NCI-H345 (cell line): ENCODE measurements around the gene SEPTIN3.
A peak's percentile ranks its signal among the peaks of the same experiment; 100 is the strongest.

ENCODE experiments used
- DNase-seq: peaks from one replicate; lab custom pipeline; 2025; lab: John Stamatoyannopoulos, UW

SEPTIN3 gene

DNA sequence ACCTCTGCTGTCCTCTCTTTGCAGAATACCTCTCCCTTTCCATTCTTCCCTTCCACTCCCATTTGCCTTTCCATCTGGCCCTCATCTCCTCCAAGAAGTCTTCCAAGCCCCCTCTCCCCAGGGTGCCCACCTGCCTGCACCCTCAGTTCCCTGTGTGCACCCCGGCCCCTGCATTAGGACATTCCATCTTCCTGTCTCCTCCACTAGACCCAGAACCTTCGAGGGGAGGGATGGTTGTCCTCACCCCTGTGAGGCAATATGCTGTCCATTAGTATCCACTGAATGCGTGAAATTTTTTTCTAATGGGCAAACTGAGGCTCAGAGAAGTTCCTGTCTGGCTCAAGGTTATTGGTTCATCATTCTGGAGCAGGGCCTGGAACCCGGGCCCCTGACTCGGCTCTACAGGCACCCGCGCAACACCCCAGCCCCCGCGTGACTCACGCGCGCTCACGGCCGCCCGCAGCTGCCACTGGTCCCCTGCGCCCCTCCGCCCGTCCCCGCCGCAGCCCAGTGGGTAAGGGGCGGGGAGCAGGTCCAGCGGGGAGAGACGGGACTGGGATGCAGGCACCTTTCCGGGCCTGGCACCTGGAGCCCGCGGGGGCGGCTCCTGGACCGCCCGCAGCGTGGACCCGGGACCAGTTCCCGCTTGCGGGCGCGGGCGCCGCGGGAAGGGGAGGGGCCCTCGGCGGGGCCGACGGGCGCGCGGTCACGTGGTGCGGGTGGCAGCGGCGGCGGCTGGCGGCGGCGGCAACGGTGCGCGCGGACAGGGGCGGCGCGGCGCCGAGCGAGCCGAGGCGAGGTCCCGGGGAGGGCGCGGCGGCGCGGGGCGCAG, 7.0 kb downstream of the SEPTIN3 start:
- peak; percentile 61 for DNase-seq

DNA sequence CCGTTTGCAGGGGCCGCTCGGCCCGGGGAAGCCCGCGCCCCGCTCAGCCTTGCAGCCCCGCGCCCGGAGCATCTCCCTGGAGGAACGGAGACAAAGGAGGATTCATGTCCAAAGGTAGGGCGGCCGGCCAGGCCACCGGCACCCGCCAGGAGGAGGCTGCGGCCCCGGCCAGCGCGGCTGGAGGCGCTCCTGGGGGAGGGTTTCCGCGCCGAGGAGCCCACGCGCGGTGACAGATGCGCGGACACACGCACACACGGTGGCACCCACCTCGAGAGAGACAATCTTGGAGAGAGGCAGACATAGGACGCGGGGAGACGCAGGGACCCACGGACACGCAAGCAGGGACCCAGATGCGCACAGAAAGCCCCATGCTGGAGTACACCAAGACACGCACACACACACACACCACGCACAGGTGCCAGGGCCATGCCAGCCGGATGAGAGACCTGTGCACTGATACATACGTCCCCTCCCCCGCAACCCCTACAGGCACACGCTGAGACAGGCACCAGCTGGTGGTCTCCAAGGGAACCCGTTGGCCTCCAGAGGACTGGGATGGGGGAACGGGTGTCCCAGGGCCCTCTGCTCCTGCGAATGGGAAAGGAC, 7.8 kb downstream of the SEPTIN3 start:
- peak; percentile 30 for DNase-seq

DNA sequence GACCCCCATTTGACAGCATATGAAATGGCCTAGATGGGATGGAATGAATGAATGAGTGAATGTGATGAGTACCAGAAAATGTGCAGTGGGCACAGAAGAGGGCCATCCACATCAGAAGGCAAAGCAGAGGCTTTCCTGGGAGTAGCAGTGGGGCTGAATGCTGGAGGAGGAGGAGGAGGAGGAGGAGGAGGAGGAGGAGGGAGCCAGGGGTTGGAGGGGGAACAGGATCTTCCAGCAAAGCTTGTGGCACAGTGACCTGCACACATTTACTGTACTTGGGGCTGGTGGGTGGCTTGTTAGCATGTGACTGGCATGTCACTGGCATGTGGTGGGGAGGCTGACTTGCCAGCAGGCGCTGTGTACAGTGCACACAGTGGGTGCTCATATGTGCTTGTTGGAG, 9.5 kb downstream of the SEPTIN3 start:
- no peak for DNase-seq

DNA sequence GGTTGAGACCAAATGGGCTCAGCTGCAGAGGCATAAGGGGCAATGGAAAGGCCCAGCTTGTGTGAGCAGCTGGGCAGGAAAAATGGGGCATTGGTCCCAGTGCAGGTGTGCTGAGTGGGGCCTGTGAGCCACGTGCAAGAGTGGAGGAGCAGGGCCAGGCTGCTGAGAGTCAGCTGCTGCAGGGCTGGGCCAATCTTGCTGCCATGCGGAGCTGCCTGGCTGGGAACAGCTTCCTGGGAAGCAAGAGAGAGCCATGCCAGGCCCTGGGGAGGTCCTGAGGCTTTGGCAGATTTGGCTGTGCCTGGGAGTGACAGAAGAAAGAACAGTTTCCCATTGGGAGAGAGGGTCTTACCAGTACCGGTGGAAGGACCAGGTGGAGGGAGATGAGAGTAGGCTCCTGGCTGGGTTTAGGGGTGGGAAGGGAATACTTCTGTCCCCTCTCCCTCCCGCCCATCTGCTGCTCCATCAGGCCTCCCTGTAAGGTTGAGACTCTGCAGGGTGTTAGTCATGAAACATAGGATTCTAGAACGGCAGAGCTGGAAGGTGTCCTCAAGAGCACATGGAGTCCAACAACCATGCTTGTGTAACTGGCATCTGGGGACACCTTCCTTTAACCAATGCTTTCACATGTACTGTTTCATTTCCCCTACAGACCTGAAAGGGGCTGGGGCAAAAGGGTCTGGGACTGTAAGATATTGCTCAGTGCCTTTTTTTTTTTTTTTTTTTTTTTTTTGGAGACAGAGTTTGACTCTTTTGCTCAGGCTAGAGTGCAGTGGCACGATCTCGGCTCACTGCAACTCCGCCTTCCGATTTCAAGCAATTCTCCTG, 10.4 kb downstream of the SEPTIN3 start:
- DNase-seq: no peak

DNA sequence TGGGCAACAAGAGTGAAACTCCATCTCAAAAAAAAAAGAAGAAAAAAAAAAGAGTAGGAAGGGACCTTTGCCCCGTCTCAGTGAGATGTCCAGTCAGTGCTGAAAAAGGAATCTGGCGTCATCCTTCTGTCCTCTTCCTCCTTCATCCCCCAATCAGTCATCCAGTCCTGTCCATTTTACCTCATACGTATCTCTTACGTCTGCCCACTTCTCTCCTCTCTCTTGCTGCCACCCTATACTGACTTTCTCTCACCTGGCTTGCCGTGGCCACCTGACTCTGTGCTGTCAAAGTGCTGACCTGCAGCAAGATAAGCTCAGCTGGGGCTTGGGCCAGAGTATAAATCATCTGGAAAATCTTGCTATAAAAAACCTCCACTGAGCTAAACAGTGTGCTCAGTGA, 13.6 kb downstream of the SEPTIN3 start:
- no peak for DNase-seq

- DNase-seq: no peak
These were observed 14.5 kb downstream of the SEPTIN3 start for GRCh38 chr22:41983513-41984405.

GRCh38 chr22:41987276-41987675, 18.0 kb downstream of the SEPTIN3 start:
- DNase-seq: no peak

DNA sequence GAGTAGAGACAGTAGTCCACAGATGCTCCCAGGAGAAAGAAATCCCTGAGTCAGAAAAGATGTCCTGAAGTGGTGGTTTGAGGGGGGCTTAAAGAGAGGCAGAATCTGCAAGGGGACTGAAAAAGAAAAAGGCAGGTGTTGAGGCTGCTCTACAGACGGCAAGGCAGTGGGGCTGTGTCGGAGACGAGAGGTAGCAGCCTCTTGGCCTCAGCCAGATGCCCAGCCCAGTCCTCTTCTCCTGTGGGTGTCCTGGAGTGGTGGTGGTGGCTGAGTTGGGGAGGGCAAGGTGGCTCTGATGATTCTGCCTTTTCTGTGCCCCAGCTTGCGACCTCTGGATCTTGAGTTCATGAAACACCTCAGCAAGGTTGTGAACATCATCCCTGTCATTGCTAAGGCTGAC, 20.0 kb downstream of the SEPTIN3 start:
- no peak for DNase-seq

DNA sequence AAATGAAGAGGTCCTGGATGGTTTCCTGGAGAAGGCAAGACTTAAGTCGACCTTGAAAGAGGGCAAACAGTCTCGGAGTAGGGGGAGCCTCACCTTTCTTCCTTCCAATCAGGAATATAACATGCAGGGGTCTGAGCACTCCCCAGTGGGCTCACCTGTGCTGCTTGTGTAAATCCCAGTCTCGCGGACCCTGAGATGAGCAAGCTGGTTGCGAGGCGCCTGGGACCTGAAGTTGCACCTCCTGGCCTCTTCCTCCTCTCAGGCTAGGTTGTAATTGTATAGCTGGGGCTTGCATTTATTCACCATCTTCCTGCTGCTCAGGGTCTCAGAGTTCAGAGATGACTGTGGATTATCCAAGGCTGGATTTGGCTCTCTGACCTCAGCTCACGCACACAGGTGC, 21.9 kb downstream of the SEPTIN3 start:
- DNase-seq: no peak

- DNase-seq: no peak
These were observed 23.3 kb downstream of the SEPTIN3 start for GRCh38 chr22:41992496-41992895.

GRCh38 chr22:41995211-41995610, 26.0 kb downstream of the SEPTIN3 start:
- DNase-seq: no peak

GRCh38 chr22:41996826-41997225, 27.6 kb downstream of the SEPTIN3 start:
- DNase-seq: no peak

- peak; percentile 79 for DNase-seq
These were observed 29.4 kb downstream of the SEPTIN3 start, which contains the start of gene WBP2NL for GRCh38 chr22:41998361-41999261. Gene WBP2NL (plus strand): TSS chr22:41998788. CDS start chr22:41998819, 31 bp downstream.

GRCh38 chr22:42000466-42000865, 31.2 kb downstream of the SEPTIN3 start:
- no peak for DNase-seq

DNA sequence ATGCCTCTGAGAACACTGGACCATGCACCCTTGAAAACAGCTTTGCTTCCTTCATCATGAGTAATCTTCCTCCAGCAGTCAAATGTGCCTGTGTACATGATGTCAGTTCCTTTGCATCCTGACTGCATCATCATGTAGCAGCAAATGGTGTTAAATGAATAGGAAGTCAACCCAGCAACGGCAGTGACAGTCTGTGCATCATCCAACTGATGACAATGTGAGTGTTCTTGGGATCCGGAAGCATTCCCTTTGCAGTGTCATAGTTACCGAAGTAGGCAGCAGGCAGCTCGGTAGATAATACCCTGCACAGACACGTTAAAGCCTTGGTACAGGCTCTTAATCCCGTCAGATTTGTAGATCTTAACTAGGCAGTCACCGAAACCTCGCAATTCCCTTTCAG, 31.9 kb downstream of the SEPTIN3 start:
- DNase-seq: no peak

- no peak for DNase-seq
These were observed 32.5 kb downstream of the SEPTIN3 start for GRCh38 chr22:42001706-42002105.

DNA sequence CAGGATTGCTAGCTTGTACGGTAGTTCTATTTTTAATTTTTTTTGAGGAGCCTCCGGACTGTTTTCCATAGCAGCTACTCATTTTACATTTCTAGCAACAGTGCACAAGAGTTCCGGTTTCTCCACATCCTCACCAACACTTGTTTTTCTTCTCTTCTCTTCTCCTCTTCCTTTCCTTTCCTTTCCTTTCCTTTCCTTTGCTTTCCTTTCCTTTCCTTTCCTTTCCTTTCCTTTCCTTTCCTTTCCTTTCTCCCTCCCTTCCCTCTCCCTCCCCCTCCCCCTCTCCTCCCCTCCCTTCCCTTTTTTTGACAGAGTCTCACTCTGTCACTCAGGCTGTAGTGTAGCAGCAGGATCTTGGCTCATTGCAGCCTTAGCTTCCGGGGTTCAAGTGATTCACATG, 38.7 kb downstream of the SEPTIN3 start:
- DNase-seq: no peak

GRCh38 chr22:42010778-42011177, 41.5 kb downstream of the SEPTIN3 start:
- DNase-seq: no peak

- DNase-seq: no peak
These were observed 44.1 kb downstream of the SEPTIN3 start for GRCh38 chr22:42013385-42013784.

DNA sequence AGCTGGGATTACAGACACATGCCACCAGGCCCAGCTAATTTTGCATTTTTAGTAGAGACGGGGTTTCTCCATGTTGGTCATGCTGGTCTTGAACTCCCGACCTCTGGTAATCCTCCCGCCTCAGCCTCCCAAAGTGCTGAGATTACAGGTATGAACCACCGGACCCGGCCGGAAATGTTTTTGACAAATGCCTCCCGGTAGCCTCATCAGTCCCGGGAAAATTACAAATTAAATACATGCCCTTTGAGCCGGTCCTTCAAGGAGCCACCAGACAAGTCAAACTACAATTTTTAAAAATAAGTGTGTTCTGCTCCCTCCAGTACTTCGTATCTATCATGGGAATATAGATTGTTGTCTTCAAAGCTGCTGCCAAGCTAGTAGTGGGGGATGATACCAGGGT, 46.9 kb downstream of the SEPTIN3 start:
- no peak for DNase-seq

DNA sequence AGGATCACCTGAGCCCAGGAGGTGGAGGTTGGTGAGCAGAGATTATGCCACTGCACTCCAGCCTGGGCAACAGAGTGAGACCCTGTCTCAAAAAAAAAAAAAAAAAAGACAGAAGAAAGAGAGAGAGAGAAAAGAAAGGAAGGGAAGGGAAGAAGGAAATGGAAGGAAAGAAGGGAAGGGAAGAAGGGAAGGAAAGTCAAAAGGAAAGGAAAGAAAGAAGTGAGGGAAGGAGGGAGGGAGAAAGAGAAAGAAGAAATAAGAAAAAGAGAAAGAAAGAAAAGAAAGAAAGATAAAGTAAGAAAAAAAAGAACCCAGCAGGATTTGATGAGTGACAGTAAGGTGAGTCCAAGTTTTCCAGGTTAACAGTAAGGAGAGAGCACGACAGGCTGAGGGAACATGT, 49.0 kb downstream of the SEPTIN3 start:
- no peak for DNase-seq
